Activated CD8-positive, alpha-beta memory T cell treated with anti-CD3 and anti-CD28 coated beads for 4 hours (primary cell): ENCODE measurements around the gene LTBR.
"Not testable (repeated sequence)": the region's sequence is repeated elsewhere in the genome, so short reads cannot be mapped to it uniquely, and the experiment has no call there.

Experiments
- DNase-seq, 2 donors: peaks; one replicate each; pipeline ENCODE4 v3.0.0-alpha.2; 2020; ENCODE audit warnings: low read depth in 2 of 2

The LTBR gene

DNA sequence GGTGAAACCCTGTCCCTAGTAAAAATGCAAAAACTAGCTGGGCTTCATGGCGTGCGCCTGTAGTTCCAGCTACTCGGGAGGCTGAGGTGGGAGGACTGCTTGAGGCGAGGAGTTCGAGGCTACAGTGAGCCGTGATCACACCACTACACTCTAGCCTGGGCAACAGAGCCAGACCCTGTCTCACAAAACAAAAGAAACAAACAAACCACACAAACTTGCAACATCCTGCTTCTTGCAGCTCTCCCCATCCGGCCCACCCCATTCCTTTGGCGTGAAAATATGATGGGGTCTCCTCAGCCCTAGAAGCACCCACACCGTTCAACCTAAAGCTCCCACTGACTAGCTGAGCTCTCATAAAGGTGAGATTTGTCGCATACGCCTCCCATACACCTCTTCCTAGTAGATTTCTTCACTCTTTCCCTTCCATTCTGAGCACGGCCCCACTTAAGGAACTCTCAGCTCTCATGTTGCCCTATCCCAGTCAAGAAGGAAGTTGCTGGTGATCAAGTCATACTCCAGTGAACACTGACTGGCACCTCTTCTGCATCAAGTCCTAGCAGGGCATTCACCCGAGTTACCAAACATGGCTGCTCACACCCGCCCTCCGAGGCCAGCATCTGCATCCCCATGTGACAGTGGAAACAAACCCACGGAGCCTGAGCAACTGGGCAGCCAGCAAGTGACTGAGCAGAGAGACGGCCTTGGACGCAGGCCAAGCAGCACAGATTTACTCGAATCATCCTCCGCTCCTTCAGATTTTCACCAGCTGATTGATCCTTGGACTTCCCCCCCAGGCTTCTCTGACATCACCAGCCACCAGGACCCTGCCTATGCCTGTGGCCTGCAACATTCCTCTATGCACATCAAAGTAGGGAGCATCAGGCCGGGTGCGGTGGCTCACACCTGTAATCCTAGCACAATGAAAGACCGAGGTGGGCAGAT, 41.9 kb downstream of the LTBR start:
- no peak for DNase-seq

GRCh38 chr12:6426882-6427671, 43.1 kb downstream of the LTBR start:
- DNase-seq: peak; percentile 82 to 89

GRCh38 chr12:6427796-6428195, 43.8 kb downstream of the LTBR start:
- not testable (repeated sequence) for DNase-seq

GRCh38 chr12:6428326-6428725, 44.4 kb downstream of the LTBR start:
- no peak for DNase-seq

- DNase-seq: peak in 1 of 2 donors; percentile 45
Observed at GRCh38 chr12:6430124-6430989, 46.4 kb downstream of the LTBR start.

GRCh38 chr12:6432991-6433390, 49.0 kb downstream of the LTBR start:
- no peak for DNase-seq

DNA sequence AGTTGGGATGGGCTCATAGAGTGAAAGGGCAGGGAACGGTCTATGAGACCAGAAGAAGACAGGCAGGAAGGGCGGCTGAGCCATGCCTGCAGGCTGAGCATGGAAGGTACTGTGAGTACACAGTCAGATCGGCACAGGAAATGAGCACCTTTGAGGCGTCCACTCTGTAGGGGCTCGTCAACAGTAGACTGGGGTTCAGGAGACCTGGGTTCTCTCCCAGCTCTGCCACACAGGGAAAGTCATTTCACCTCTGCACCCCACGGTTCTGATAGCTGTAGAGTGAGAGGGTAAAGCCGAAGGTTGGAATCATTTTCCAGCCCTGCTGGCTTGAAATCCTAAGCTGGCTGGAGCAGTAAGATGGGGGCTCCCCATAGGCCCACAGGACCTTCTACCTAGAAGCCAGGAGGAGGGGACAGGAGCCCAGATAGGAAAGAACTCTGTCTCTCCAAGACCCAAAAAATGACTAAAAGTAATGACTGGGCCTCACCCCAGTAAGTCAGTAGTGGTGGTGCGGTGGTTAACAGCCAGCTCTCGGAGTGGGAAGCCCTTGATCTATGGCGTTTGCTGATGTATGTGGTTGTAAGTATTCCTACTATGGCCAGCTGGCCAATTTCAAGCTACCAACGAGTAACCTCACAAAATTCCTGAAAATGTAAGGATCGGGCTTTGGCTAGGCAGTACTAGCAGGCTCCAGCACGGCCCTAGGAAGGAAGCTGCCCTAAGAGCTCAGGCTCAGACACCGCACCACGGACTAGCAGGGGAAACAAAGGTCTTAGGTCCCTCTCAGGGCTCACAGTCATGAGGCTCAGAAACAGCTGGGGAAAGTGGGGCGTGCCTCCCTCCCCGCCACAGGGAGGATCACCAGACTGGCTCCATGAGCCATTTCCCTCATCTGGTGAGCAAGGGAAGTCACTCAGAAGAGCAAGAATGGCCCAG, 50.5 kb downstream of the LTBR start:
- no peak for DNase-seq

GRCh38 chr12:6435961-6436715, 52.2 kb downstream of the LTBR start:
- DNase-seq: no peak

DNA sequence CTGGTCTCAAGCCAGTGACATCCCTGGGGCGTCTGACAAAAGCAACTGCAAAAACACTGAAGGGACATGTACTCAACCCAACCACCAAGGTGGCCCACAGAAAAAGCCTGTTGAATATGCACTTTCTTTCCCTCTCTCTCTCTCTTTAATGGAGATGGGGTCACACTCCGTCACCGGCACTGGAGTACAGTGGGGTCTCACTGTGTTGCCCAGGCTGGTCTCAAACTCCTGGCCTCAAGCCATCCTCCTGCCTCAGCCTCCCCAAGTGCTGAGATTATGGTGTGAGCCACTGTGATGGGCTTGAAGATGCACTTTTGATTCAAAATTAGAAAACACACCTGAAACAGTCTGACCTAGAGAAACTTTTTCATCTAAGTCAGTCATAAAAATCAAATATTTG, 53.6 kb downstream of the LTBR start:
- DNase-seq: no peak

GRCh38 chr12:6438345-6438744, 54.4 kb downstream of the LTBR start:
- DNase-seq: no peak

DNA sequence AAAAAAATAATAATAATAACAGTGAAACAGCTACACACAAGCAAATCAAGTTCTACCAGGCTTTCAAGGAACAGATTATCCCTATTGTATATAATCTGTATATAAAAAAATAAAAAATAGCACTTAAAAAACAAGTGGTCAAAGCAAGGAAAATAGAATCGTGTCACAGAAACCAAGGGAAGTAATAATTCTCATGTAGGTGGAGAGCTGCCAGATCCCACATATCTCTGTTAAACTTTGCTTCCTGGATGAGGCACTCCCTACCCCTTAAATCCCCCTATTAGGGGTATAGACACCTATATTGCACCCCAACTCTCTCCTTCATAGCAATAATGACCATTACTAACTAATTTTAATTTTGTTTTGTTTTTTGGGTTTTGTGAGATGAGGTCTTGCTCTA, 56.4 kb downstream of the LTBR start:
- no peak for DNase-seq
